Breast epithelium (tissue), 3 donors: Measurements from ENCODE around the gene NEURL1.
"Not testable (repeated sequence)": the region's sequence is repeated elsewhere in the genome, so short reads cannot be mapped to it uniquely, and the experiment has no call there.

Source experiments
- CTCF ChIP-seq, 3 donors: fragments of 450-650 bp; IDR thresholded peaks; one replicate each; pipeline ENCODE4 v1.5.1; 2016 to 2017; ENCODE audit warnings: antibody characterized with exemption in 3 of 3, mild to moderate bottlenecking in 3 of 3, moderate library complexity in 3 of 3
- POLR2A ChIP-seq: fragments of 450-650 bp; IDR thresholded peaks from one replicate; pipeline ENCODE4 v1.6.1; 2016; ENCODE audit warnings: antibody characterized with exemption, mild to moderate bottlenecking, moderate library complexity

GRCh38 chr10:103527476-103527875 is 34.0 kb downstream of the NEURL1 start:
- not testable (repeated sequence) for TF ChIP-seq POLR2A; CTCF (IDR thresholded peaks at IDR 0.05)
